Smooth muscle cell (in vitro differentiated cells): ENCODE results near the gene TANGO2. TPM values are rescaled to one million over a fixed set of nuclear protein-coding genes. Genes with fewer than 3 reads are reported as not detected.

ENCODE experiments used
- DNase-seq: peaks from one replicate; lab custom pipeline; 2025; ENCODE audit not compliant: unreplicated experiment; lab: John Stamatoyannopoulos, UW
- H2AFZ ChIP-seq: fragments of 200-600 bp; sonication (generic); 2 replicates; pipeline ENCODE4 v1.6.0; 2016; ENCODE audit warnings: antibody characterized with exemption, low read depth, mild to moderate bottlenecking
- H3F3A ChIP-seq: fragments of 200-600 bp; sonication (generic); 2 replicates; pipeline ENCODE4 v1.6.0; 2017; ENCODE audit warnings: antibody characterized with exemption, low read depth
- H3K27ac ChIP-seq: fragments of 200-600 bp; sonication (generic); 2 replicates; pipeline ENCODE4 v1.5.1; 2016; ENCODE audit warnings: low read depth, mild to moderate bottlenecking
- H3K27me3 ChIP-seq: fragments of 200-600 bp; sonication (generic); 2 replicates; pipeline ENCODE4 v1.6.1; 2016; ENCODE audit warnings: low read depth, mild to moderate bottlenecking
- H3K36me3 ChIP-seq: fragments of 200-600 bp; sonication (generic); 2 replicates; pipeline ENCODE4 v1.5.1; 2016; ENCODE audit warnings: low read depth
- H3K4me1 ChIP-seq: fragments of 200-600 bp; sonication (generic); 2 replicates; pipeline ENCODE4 v1.5.1; 2016; ENCODE audit warnings: low read depth
- H3K4me2 ChIP-seq: fragments of 200-600 bp; sonication (generic); 2 replicates; pipeline ENCODE4 v1.6.0; 2016; ENCODE audit warnings: mild to moderate bottlenecking
- H3K4me3 ChIP-seq: fragments of 200-600 bp; sonication (generic); 2 replicates; pipeline ENCODE4 v1.5.1; 2016; ENCODE audit warnings: mild to moderate bottlenecking
- H3K79me2 ChIP-seq: fragments of 200-600 bp; sonication (generic); 2 replicates; pipeline ENCODE4 v1.6.0; 2016; ENCODE audit warnings: low read depth, mild to moderate bottlenecking
- H3K9ac ChIP-seq: fragments of 200-600 bp; sonication (generic); 2 replicates; pipeline ENCODE4 v1.6.0; 2016; ENCODE audit warnings: low read depth
- H3K9me3 ChIP-seq: fragments of 200-600 bp; sonication (generic); replicated peaks from 2 replicates; pipeline ENCODE4 v1.5.1; 2016; ENCODE audit warnings: low read depth
- H4K20me1 ChIP-seq: fragments of 200-600 bp; sonication (generic); 2 replicates; pipeline ENCODE4 v1.6.0; 2016; ENCODE audit warnings: low read depth
- whole genome bisulfite sequencing: methylation state at CpG from one replicate; pipeline ENCODE4 v1.1.7; 2016; ENCODE audit warnings: low lambda C conversion rate; 5-methylcytosine and 5-hydroxymethylcytosine counted together
- polyA plus RNA-seq: library from polyadenylated mRNA; unstranded; fragments of >200 nt; fragmentation: Nextera tagmentation; extraction: Ambion mirVana; gene quantifications from 2 replicates; pipeline ENCODE4 v1.2.1, GENCODE V29; 2016
- total RNA-seq: library from RNA; depleted of rRNA; stranded (reverse); fragments of >200 nt; gene quantifications from 2 replicates; pipeline ENCODE4 v1.2.3, GENCODE V29; 2014
- TF ChIP-seq, protein P1 (sequence below): fragments of 200-600 bp; sonication (generic); IDR thresholded peaks from 2 replicates; pipeline ENCODE4 v1.5.1; 2017; ENCODE audit warnings: borderline replicate concordance, mild to moderate bottlenecking, antibody characterized with exemption; ENCODE audit not compliant: insufficient read depth, poor library complexity, severe bottlenecking

Gene TANGO2
- total and polyA plus RNA-seq, 2 experiments from 2014 or later: 10.8 to 14.7 TPM

GRCh38 chr22:20037419-20037818 is 16.5 kb downstream of the TANGO2 start:
- H3K36me3 ChIP-seq: no peaks in the 10 kb centered on the region
- no peaks in the 10 kb centered on the region for H3F3A ChIP-seq
- no peaks in the 10 kb centered on the region for H3K79me2 ChIP-seq
- no peak overlapping the region for H3K4me3 ChIP-seq
- no peaks in the 10 kb centered on the region for H3K27me3 ChIP-seq
- 92% methylated on average over 3 of the region's 3 CpGs for WGBS
- H2AFZ ChIP-seq: no peak overlapping the region
- TF ChIP-seq, protein P1, sequence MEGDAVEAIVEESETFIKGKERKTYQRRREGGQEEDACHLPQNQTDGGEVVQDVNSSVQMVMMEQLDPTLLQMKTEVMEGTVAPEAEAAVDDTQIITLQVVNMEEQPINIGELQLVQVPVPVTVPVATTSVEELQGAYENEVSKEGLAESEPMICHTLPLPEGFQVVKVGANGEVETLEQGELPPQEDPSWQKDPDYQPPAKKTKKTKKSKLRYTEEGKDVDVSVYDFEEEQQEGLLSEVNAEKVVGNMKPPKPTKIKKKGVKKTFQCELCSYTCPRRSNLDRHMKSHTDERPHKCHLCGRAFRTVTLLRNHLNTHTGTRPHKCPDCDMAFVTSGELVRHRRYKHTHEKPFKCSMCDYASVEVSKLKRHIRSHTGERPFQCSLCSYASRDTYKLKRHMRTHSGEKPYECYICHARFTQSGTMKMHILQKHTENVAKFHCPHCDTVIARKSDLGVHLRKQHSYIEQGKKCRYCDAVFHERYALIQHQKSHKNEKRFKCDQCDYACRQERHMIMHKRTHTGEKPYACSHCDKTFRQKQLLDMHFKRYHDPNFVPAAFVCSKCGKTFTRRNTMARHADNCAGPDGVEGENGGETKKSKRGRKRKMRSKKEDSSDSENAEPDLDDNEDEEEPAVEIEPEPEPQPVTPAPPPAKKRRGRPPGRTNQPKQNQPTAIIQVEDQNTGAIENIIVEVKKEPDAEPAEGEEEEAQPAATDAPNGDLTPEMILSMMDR: no peak
- H3K27ac ChIP-seq: no peak overlapping the region
- no peaks in the 10 kb centered on the region for H3K9me3 ChIP-seq
- no peaks in the 10 kb centered on the region for H3K4me1 ChIP-seq
- no peak for DNase-seq
- H4K20me1 ChIP-seq: peaks cover 42% of the 10 kb centered on the region
- no peak overlapping the region for H3K9ac ChIP-seq
- no peak overlapping the region for H3K4me2 ChIP-seq

- H3K9me3 ChIP-seq: no peaks in the 10 kb centered on the region
- WGBS: 91% methylated on average over 7 of the region's 7 CpGs
- TF ChIP-seq, protein P1: no peak
- H3K4me3 ChIP-seq: no peak overlapping the region
- H3K4me1 ChIP-seq: no peaks in the 10 kb centered on the region
- H4K20me1 ChIP-seq: peaks cover 31% of the 10 kb centered on the region
- H2AFZ ChIP-seq: no peak overlapping the region
- H3K4me2 ChIP-seq: no peak overlapping the region
- H3K79me2 ChIP-seq: no peaks in the 10 kb centered on the region
- H3F3A ChIP-seq: no peaks in the 10 kb centered on the region
- no peak overlapping the region for H3K9ac ChIP-seq
- DNase-seq: no peak
- H3K27me3 ChIP-seq: no peaks in the 10 kb centered on the region
- H3K36me3 ChIP-seq: no peaks in the 10 kb centered on the region
- no peak overlapping the region for H3K27ac ChIP-seq
Observed at GRCh38 chr22:20038574-20038973, 17.7 kb downstream of the TANGO2 start.

DNA sequence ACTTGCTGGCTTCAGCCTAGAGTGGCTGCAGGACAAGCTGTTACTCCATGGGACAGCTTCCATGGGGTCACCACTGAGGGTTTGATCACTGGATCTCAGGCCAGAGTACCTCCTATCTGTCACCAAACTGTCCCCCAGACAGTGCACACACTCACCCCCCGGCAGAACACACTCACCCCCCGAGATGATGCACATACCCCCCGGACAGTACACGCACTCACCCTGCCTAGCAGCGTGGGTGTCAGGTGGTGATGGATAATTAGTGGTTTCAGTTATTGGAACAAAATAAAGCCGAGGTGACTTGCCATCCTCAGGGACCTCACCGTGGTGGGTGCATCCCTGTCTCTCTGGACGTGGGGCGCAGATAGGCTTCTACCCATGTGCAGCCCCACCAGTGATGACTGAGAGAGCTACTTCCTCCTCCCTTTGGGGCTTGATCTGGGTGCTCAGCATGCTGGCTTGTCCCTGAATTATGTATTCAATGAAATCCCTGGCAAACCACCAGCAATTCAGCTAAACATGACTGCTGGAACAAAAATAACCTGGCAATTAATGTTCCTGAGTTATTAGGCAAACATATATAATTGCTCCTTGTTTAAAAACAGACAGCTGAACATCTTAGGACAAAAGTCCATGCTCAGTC is 18.9 kb downstream of the TANGO2 start:
- no peaks in the 10 kb centered on the region for H3F3A ChIP-seq
- TF ChIP-seq, protein P1: no peak
- DNase-seq: no peak
- H3K4me3 ChIP-seq: no peak overlapping the region
- H3K36me3 ChIP-seq: no peaks in the 10 kb centered on the region
- no peak overlapping the region for H2AFZ ChIP-seq
- H3K27me3 ChIP-seq: no peaks in the 10 kb centered on the region
- 96% methylated on average over 9 of the region's 9 CpGs for WGBS
- H3K4me1 ChIP-seq: no peaks in the 10 kb centered on the region
- no peak overlapping the region for H3K9ac ChIP-seq
- H3K79me2 ChIP-seq: no peaks in the 10 kb centered on the region
- H3K27ac ChIP-seq: no peak overlapping the region
- H3K9me3 ChIP-seq: no peaks in the 10 kb centered on the region
- H3K4me2 ChIP-seq: no peak overlapping the region
- H4K20me1 ChIP-seq: peaks cover 20% of the 10 kb centered on the region
